NCI-H1417 treated with DMSO at 0.1 percent for 48 hours (cell line): Measurements from ENCODE around the gene TATDN2.
"Not testable (repeated sequence)": the region's sequence is repeated elsewhere in the genome, so short reads cannot be mapped to it uniquely, and the experiment has no call there.

Experiments
- DNase-seq: peaks from one replicate; lab custom pipeline; 2025; lab: John Stamatoyannopoulos, UW

Gene TATDN2

DNA sequence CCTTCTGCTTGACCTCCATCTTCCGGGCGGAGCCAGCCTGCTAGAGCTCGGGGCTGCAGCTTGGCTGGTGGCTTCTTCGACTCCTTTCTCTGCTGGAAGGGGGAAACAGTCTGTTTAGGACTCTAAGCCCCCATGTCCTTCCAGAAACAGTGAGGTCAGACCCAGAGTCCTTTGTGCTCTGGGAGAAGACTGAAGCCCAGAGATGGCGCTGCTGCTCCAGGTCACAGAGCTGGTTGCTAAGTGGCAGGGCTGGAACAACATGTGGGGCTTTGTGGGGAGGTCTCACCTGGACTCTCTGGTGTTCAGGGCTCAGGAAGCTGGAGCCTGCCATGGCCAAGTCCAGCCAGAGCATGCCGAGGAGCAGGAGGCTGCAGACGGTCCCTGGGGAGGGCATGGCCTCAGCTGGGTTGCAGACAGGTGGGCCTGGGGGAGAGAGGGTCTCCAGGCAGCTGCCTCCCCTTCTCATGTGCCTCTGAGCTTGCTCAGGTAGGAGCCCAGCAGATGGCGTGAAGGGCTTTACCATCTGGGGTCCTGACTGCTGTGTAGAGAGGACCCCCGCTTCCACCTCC lies 41.6 kb downstream of the TATDN2 start:
- DNase-seq: no peak

DNA sequence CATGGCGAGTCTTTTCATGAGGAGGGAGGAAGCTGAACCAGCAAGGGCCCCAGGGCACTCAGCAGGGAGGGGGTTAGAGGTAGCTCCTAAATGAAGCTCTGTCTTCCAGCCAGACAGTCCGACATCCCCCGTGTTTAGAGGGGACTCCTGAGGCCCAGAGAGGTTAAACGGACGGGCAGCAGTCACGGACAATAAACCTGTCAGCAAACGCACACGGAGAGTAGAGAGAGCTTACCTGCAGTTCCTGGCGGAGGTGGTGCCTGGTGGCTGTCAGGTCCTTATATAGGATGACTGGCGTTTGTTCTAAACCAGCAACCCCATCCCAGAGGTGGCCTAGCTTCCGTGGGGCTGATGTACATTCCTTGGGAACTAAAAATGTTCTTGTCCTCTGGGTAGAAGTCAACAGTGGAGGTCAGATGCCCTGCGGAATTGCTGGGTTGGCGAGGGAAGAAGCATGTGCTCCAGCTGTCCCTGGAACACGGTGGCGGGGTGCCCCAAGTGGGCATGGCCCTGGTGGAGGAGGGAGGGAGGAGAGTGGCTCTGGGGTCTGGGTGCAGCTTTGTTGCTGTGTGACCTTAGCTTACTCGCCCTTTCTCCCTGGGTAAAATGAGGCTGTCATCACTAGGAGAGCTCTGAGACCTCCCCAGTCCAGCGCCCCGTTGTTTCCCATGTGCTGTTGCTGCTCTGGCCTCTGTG lies 42.4 kb downstream of the TATDN2 start:
- no peak for DNase-seq

GRCh38 chr3:10291641-10292040 lies 43.4 kb downstream of the TATDN2 start:
- DNase-seq: no peak

DNA sequence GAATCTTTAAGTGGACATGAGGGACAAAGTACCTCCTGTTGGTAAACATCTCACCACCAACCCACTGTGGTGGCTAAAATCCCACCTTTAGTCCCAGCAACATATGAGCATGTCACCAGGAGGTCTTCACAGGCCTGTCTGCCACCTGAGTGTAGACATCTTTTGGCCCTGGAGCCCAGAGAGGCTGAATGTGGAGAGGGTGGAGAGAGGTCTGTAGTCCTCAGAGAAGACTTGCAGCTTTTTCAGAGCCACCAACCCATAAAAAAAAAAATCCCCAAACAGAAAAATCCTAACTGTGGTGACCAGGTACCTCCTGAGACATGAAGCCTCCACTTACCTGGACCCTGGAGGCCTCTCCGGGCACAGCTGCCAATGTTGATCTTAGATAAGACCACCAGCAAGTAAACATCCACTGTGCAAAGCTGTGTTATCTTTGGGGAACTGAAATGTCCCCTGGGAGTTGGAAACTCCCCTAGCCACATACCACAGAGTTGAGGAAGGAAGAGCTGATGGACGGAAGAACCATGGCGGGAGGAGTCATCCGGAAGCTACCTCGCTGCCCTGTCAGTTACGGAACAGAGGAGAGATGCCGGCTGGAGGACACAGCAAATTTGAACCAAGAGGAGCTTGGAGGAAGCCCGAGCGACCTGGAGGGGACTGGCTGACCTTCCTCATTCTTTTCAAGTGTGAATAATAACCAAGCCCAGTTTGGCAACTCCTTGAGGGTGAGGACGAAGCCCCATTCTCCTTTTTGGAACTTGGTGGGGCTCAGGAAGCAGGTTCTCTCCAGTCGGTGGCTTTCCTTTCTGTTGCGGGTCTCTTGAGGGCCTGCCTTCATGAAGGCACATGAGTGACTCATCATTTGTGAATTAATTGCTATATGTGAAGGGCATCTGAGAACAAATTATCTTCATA lies 44.5 kb downstream of the TATDN2 start, which contains the start of gene GHRL:
GHRL (minus strand) TSS at position 443 of the 915 bp plus-strand sequence. CDS start 2,767 bp downstream, outside the sequence.
- no peak for DNase-seq

DNA sequence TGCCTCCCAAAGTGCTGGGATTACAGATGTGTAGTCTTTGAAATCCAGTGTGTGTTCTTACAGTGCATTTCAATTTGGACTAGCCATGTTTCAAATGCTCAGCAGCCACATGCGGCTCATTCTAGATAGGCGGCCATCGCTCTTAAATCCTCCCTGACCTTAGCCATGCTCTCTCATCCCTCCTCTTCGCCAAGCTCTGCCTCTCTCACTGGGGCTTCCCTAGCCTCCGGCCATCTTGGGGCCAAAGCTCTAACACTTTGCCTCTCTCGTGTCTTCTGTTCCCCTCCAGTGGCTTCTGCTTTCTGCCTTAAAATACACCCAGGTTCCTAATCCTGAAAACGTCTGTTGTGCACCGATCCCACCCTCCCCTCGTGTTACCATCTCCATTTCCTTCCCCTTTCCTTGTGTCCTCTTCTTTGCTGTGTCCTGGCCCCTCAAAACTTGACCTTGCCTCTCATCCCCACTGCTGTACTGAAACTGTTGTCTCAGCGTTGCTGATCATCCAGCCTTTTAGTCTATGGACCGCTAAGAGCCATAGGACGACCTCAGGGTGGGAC lies 45.8 kb downstream of the TATDN2 start:
- no peak for DNase-seq

DNA sequence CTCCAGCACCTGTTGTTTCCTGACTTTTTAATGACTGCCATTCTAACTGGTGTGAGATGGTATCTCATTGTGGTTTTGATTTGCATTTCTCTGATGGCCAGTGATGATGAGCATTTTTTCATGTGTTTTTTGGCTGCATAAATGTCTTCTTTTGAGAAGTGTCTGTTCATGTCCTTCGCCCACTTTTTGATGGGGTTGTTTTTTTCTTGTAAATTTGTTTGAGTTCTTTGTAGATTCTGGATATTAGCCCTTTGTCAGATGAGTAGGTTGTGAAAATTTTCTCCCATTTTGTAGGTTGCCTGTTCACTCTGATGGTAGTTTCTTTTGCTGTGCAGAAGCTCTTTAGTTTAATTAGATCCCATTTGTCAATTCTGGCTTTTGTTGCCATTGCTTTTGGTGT lies 49.8 kb downstream of the TATDN2 start:
- not testable (repeated sequence) for DNase-seq

DNA sequence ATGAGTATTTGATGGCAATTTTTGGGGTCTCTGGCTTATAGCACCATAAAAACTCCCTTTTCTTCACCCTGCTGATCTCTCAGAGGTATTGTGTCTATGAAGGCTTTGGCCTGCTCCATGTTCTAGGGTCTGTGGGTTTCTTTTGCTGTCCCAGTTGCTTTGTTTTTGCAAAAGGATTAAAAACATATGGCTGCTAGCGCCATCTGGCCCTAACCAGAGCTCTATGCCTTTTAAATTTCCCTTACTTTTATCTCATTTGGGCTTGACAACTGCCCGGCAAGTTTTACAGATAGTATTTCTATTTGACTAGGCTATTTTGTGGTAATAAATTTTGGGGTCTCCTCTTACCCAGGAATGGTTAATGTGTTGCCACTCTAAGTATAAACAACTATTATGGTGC lies 50.9 kb downstream of the TATDN2 start:
- no peak for DNase-seq

GRCh38 chr3:10299679-10300078 lies 51.4 kb downstream of the TATDN2 start:
- no peak for DNase-seq

DNA sequence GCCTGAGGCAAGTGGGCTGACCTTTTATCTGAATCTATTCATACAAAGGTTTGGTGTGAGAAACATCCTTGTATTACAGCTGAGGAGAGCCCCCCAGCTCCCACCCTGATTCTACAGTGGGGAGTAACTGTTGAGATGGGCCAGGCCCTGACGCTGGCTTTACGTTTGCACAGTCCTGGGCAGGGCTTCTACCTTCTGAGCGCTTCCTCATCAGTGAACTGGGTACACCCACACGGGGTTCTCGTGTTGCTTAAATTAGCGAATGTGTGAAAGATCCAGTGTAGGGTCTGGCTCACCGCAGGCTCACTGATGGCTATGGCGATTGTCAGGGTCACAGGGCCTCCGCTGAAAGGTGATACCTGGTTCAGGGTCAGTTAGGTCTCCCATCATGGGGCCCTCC lies 51.8 kb downstream of the TATDN2 start:
- no peak for DNase-seq

DNA sequence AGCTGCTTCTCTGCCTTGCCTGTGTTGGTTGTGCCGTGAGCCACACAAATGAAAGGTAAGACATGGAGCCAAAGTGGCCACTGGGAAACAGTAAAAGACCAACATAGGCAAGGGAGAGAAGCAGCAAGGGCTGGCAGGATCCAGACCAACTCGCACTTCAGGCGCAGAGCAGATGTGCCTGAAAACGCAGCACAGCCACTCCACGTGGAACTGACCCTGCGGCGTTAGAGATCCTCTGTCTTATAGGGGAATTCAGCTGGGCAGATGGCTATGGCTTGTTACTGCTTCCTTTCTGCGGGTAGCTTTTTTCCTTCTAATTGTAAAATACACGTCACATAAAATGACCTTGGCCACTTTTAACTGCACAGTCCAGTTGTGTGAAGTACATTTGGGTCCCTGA lies 54.8 kb downstream of the TATDN2 start:
- DNase-seq: no peak

DNA sequence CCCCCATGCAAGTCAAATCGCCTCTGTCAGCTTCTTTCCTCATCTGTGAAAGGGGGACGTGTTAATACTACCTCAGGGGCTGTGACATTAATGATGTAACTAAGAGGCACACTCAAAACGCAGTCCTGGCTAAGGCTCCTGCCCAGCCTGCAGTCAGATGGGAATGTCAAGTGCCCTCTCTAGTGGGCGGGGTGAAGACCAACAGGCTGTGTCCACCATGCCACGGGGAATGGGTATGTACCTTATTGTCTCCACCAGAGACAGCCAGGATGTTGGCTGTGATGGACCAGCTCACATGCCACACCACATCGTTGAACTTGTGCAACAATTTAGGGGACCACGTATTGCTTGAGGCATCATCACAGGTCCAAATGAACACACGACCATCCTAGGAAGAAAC lies 55.5 kb downstream of the TATDN2 start:
- no peak for DNase-seq

DNA sequence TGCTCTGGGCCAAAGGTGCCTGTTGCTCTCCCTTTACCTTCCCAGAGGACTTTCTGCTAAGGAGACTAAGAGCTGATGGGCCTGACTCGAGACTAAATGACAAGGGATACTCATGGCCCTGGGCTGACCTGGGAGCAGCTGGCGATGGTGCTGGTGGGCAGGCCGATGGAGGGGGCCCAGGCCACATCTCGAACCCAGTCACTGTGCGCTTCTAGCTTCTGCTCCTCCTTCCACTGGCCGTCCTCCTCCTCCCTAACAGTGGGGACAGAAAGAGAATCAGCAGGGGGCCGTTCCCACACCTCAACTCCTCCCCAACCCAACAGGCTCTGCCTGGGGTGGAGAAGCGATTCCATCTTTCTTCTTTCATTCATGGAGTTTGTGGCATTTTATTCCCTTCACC lies 56.6 kb downstream of the TATDN2 start:
- no peak for DNase-seq

DNA sequence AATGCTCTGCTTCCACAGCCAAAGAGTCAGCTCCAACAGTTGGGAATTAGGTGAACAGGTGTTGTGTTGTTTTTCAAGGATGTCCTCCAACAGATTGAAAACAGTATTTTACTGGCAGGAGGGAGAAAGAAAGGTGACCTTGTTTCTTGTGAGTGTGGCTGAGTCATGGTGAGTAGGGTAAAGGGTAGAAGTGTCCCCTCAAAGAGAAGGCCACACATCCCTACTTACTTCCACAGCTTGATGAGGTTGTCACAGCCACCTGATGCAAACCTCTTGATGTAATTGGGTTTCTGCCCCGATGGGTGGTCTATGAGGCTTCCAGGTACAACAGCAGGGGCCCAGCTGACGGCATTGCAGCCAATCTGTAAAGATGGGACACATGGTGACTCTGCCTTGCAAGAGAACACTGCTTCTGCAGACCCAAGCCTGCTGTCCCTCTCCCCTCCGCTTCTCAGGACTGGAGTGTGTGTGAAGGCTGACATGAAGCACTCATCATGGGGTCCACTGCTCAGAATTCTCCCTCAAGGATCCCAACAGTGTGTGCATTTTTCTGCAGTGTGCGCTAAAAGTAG lies 57.2 kb downstream of the TATDN2 start:
- DNase-seq: no peak

DNA sequence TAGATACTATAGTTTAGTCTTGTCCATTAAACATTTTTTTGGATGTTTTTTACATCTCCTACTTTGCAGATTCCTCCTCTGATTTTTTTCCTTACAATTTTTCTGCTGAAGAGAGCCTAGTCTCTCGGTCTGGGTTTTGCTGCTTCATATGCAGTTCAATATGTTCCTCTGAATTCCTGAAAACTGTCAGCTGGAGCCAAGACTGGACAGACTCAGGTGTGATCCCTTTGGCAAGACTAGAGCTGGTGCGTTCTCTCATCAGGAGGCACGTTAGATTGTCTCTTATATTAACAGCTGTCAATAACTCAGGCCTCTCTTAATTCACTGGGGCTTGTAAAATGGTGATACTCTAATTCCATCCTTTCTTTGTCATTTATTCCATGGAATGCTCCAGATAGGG lies 57.9 kb downstream of the TATDN2 start:
- no peak for DNase-seq

DNA sequence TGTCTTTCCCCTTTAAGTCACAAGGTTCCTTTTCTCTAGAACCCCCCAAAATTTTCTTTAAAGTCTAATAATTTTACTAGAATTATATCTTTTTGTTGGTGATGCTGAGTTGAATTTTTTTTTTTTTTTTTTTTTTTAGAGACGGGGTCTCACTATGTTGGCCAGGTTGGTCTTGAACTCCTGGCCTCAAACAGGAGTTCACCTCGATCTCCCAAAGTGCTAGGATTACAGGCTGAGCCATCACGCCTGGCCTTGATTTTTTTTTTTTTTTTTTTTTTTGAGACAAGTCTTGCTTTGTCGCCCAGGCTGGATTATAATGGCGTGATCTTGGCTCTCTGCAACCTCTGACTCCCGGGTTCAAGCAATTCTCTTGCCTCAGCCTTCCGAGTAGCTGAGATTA lies 60.4 kb downstream of the TATDN2 start:
- DNase-seq: no peak

DNA sequence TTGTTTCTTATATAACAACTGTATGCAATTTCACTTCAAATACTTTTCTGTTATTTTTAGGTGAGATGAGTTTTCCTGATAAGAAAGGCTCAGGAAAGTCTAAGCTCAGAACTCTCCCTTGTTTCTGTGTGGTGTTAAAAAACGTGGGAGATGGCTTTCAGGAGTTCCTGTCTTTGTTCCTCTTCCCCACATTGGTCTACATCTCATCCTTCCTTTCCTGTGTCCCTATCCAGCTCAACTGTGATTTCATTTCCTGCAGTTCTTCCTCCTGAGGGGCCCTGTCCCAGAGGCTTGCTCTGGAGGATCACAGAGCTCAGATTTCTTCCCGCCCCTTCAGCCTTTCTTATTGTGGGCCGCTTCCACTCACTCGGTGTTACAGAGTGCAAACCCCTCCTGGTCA lies 61.5 kb downstream of the TATDN2 start:
- no peak for DNase-seq

- no peak for DNase-seq
Observed at GRCh38 chr3:10310578-10310977, 62.3 kb downstream of the TATDN2 start.

DNA sequence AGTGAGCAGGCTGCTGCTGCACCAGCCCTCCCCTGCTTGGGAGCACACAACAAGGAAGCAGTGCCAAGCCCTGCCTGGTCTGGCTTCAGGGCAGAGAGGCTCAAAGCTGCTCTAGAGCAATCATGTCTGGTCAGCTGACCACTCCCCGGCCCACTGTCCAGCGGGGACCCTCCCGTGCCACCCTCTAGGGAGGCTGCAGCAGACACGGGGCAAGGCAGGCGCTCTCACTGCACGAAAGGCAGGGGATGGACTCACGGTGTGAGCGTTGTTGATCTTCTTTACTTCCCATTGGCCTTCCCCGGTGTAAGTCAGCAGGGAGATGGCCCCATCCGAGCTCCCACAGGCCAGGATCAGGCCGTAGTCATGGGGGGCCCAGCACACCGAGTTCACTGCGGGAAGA lies 63.5 kb downstream of the TATDN2 start:
- DNase-seq: no peak

GRCh38 chr3:10312391-10312790 lies 64.1 kb downstream of the TATDN2 start:
- DNase-seq: no peak

DNA sequence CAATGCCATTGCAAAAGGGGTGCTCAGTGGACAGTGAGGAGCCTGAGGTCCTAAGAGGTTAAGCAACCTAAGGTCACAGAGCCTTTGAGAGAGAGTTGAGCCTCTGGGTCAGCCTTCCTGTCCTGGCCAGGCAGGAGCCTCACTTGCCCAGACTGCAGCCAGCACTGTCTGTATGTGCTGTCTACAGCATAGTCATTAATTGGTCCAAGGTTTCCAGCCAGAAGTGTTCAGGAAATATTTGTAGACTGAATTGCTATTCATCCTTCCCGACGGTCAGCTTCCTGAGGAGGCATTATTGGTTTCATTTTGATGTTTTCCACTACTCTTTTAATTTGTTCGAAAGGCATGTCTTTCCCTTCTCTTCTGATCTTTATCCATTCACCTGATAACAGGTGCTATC lies 64.6 kb downstream of the TATDN2 start:
- DNase-seq: no peak

DNA sequence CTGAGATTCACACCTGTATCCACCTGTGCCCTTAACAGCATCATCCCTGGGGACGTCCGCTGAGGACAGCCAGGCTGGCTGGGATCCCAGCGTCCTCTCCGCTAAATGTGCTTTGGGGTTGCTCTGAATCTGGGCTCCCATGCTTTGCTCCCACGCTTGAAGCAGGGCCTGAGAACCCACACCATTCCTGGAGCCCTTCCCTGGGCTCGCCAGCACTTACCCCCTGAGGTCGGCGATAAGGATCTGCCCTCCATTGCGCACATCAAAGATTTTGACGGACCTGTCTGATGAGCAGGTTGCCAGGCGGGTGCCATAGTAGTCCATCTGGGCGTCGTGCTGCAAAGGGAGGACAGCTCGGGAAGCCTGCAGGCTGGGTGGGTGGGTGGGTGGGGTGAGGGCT lies 66.8 kb downstream of the TATDN2 start:
- no peak for DNase-seq

- no peak for DNase-seq
Observed at GRCh38 chr3:10315771-10316344, 67.6 kb downstream of the TATDN2 start.
